ENCODE measurements around the gene KMT2B. TPM values are rescaled to one million over a fixed set of nuclear protein-coding genes. Genes with fewer than 3 reads are reported as not detected.

The KMT2B gene
- total RNA-seq, 4 donors from 2014 or later = 5.0 to 60.8 (median 16.8) TPM

GRCh38 chr19:35782589-35782988 is 64.8 kb downstream of the KMT2B start:
- no peak for TF ChIP-seq POLR2A (IDR thresholded peaks at IDR 0.05)
- no peak for TF ChIP-seq CTCF (IDR thresholded peaks at IDR 0.05)
- no peak for DNase-seq
- Histone ChIP-seq H3K27ac (no peak overlapping the region), H3K4me3 (no peak overlapping the region), H3K27me3 (no peaks in the 10 kb centered on the region), H3K9me3 (no peaks in the 10 kb centered on the region), H3K36me3 (no peaks in the 10 kb centered on the region), H3K4me1 (no peaks in the 10 kb centered on the region)
- intact Hi-C loops (cut with DNase I; ENCODE audit: low total_unique reads) = loop anchor here (10.0 kb wide), 1 partner anchor 152 kb away; the partner anchor contains the start of gene LRFN3

DNA sequence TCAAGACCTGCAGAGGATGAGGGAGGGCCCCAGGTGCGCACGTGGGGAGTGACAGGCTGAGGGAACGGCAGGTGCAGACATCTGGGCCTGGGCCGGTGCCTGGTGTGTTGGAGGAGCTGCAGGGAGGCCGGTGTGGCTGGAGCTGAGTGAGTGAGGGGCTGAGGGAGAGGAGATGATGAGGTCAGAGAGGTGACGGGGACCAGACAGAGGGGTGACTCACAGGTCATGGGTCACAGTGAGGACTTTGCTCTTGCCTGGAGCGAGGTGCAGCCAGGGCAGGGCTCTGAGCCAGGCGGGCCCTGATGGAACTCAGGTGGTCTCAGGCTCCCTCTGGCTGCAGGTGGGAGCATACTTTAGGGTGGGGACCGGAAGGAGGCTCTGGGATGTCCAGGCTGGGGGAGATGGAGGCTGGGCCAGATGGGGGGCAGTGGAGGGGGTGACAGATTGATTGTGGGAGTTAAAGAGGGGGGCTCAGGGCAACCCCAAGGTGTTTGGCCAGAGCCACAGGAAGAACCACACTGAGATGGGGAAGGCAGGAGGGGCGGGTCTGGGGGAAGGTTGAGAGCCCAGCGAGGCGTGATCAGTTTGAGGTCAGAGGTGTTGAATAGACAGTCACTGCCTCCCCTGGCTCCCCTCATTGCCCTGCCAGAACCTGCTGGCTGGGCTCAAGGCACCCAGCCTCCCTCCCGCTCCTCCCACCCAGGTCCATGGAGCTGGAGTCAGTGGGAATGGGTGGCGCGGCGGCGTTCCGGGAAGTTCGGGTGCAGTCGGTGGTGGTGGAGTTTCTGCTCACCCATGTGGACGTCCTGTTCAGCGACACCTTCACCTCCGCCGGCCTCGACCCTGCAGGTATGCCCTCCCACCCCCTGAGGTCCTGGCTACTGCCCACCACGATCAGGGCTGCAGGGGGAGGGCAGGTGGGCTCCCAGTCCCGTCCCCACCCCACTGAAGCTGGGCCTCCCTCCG is 65.9 kb downstream of the KMT2B start:
- no peaks in the 10 kb centered on the region for H3K36me3 ChIP-seq
- H3K4me1 ChIP-seq = no peaks in the 10 kb centered on the region
- intact Hi-C loops (cut with DNase I; ENCODE audit: low total_unique reads) = loop anchor here (10.0 kb wide), 1 partner anchor 151 kb away; the partner anchor contains the start of gene LRFN3
- DNase-seq = no peak
- TF ChIP-seq POLR2A (IDR thresholded peaks at IDR 0.05) (no peak), CTCF (IDR thresholded peaks at IDR 0.05) (no peak)
- no peak overlapping the region for H3K27ac ChIP-seq
- H3K4me3 ChIP-seq = no peak overlapping the region
- H3K27me3 ChIP-seq = no peaks in the 10 kb centered on the region
- H3K9me3 ChIP-seq = no peaks in the 10 kb centered on the region

GRCh38 chr19:35784503-35785338 is 66.9 kb downstream of the KMT2B start:
- H3K36me3 ChIP-seq = no peaks in the 10 kb centered on the region
- TF ChIP-seq CTCF (IDR thresholded peaks at IDR 0.05) (no peak), POLR2A (IDR thresholded peaks at IDR 0.05) (no peak)

DNA sequence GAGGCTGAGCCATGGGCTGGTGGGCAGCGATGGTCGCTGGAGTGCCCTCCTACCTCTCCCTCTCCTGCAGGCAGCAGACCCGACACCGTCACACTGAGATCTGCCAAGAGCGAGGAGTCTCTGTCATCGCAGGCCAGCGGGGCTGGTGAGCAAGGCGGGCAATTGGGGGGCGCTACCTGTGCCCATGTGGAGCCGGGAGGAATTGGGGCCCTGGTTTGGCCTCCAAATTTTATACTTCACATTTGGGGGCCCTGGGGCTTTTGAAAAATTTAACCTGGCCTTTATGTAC is 67.5 kb downstream of the KMT2B start:
- intact Hi-C loops (cut with DNase I; ENCODE audit: low total_unique reads) = loop anchor here (10.0 kb wide), 1 partner anchor 150 kb away; the partner anchor contains the start of gene LRFN3
- Histone ChIP-seq H3K4me1 (no peaks in the 10 kb centered on the region), H3K27me3 (no peaks in the 10 kb centered on the region), H3K4me3 (no peak overlapping the region), H3K9me3 (no peaks in the 10 kb centered on the region), H3K36me3 (no peaks in the 10 kb centered on the region), H3K27ac (no peak overlapping the region)
- no peak for DNase-seq
- TF ChIP-seq POLR2A (IDR thresholded peaks at IDR 0.05) (no peak), CTCF (IDR thresholded peaks at IDR 0.05) (no peak)

More at GRCh38 chr19:35784503-35785338, 66.9 kb downstream of the KMT2B start:
- Histone ChIP-seq H3K9me3 (no peaks in the 10 kb centered on the region), H3K27me3 (no peaks in the 10 kb centered on the region), H3K4me3 (no peak overlapping the region), H3K27ac (no peak overlapping the region), H3K4me1 (no peaks in the 10 kb centered on the region)
- intact Hi-C loops (cut with DNase I; ENCODE audit: low total_unique reads) = loop anchor here (10.0 kb wide), 1 partner anchor 150 kb away; the partner anchor contains the start of gene LRFN3
- DNase-seq = no peak

Data from uterus (tissue), 4 donors.